ENCODE data around the gene ASPSCR1. TPM values are rescaled to one million over a fixed set of nuclear protein-coding genes. Genes with fewer than 3 reads are reported as not detected.

ASPSCR1 gene
- total RNA-seq, 1 donor from 2014 or later: 50.0 TPM

GRCh38 chr17:81961521-81962498 is 15.6 kb upstream of the ASPSCR1 start:
- ChIA-PET POLR2A (no interaction called here), CTCF (no interaction called here)
- Mint-ChIP-seq H3K27me3 (peaks cover 25% of the 10 kb centered on the region), H3K4me3 (no peak overlapping the region), H3K9me3 (no peaks in the 10 kb centered on the region), H3K36me3 (ENCODE audit: low read depth) (no peaks in the 10 kb centered on the region), H3K4me1 (peaks cover 10% of the 10 kb centered on the region), H3K27ac (no peak overlapping the region)
- TF ChIP-seq CTCF (IDR thresholded peaks at IDR 0.05): no peak
- no peak for ATAC-seq (ENCODE audit: low read depth)
- DNase-seq: no peak
- intact Hi-C loops (cut with micrococcal nuclease): loop anchor here (5.0 kb wide), 1 partner anchor 135 kb away; the partner anchor contains the start of gene FASN

DNA sequence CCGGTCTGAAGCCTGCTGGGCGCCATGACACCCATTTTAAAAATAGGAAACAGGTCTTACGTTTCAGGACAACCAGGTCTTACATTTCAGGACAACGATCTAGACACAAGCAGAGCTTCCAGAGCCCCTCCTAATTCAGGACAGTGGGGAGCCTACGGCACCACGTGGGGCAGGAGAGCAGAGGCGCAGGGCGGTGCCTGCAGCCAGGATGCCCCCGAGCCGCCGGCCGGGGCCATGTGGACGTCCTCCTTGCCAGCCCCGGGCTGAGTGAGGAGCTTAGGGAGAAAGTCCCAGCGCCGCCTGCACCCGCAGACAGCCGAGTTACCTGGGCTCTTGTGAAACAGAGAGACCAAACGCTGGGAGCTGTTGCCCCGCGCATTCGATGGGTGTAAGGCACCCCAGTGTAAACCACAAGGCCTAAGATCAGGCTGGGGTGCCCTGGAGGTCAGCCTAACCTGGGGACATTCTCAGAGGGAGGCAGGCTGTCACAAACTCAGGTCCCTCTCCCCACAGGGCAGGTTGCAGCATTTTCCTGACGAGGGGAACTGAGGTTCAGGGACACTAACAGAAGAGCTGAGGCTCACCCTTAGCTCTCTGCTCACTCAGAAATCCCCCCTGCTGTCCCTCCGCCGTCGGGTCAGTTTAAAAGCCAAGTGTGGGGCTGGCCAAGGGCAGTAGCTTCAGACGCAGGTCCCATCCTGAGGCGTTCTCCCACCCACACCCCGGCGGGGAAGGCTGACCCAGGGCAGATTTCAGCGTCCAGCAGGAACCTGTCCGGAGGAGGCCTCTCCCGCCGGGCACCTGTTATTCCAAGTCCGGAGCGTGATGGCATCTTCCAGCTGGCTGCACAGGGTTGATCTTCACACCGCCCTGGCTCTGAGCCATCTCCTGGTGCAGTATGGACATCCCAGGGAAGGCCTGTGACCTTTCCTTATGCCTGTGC is 14.7 kb upstream of the ASPSCR1 start:
- Mint-ChIP-seq H3K4me3 (no peak overlapping the region), H3K4me1 (peaks cover 13% of the 10 kb centered on the region), H3K36me3 (ENCODE audit: low read depth) (no peaks in the 10 kb centered on the region), H3K9me3 (no peaks in the 10 kb centered on the region), H3K27me3 (peaks cover 20% of the 10 kb centered on the region), H3K27ac (no peak overlapping the region)
- no peak for DNase-seq
- intact Hi-C loops (cut with micrococcal nuclease): loop anchor here (5.0 kb wide), 1 partner anchor 135 kb away; the partner anchor contains the start of gene FASN
- CTCF ChIA-PET: no interaction called here
- no peak for ATAC-seq (ENCODE audit: low read depth)
- TF ChIP-seq CTCF (IDR thresholded peaks at IDR 0.05): no peak
- POLR2A ChIA-PET: no interaction called here

GRCh38 chr17:81964081-81964849 is 13.2 kb upstream of the ASPSCR1 start:
- intact Hi-C loops (cut with micrococcal nuclease): loop anchor here (5.0 kb wide), 1 partner anchor 133 kb away; the partner anchor contains the start of gene FASN
- H3K4me1 Mint-ChIP-seq: peaks cover 14% of the 10 kb centered on the region
- H3K36me3 Mint-ChIP-seq (ENCODE audit: low read depth): no peaks in the 10 kb centered on the region
- H3K4me3 Mint-ChIP-seq: no peak overlapping the region
- peaks cover 12% of the 10 kb centered on the region for H3K27me3 Mint-ChIP-seq
- POLR2A ChIA-PET: no interaction called here
- H3K27ac Mint-ChIP-seq: no peak overlapping the region
- ATAC-seq (ENCODE audit: low read depth) (no peak), DNase-seq (no peak)
- TF ChIP-seq CTCF (IDR thresholded peaks at IDR 0.05): no peak
- no peaks in the 10 kb centered on the region for H3K9me3 Mint-ChIP-seq
- CTCF ChIA-PET: no interaction called here

- CTCF ChIA-PET: interaction anchor here (1.0 to 1.2 kb wide), 3 partner anchors 10 to 71 kb away, joined by 3 to 4 read pairs (median 3); partner anchors contain the start of gene DCXR
- Mint-ChIP-seq H3K36me3 (ENCODE audit: low read depth) (no peaks in the 10 kb centered on the region), H3K9me3 (no peaks in the 10 kb centered on the region), H3K4me3 (no peak overlapping the region), H3K27me3 (peaks cover 12% of the 10 kb centered on the region), H3K4me1 (peaks cover 14% of the 10 kb centered on the region), H3K27ac (no peak overlapping the region)
- DNase-seq (no peak), ATAC-seq (ENCODE audit: low read depth) (peak; percentile 26)
- POLR2A ChIA-PET: interaction anchor here (3.3 kb wide), 1 partner anchor 11 kb away, joined by 20 read pairs; the partner anchor contains the start of gene ASPSCR1
- TF ChIP-seq CTCF (IDR thresholded peaks at IDR 0.05): no peak
- intact Hi-C loops (cut with micrococcal nuclease): no loop called here
These were observed 10.8 kb upstream of the ASPSCR1 start for GRCh38 chr17:81966343-81967243.

Data from activated B cell treated with CpG ODN at 0.5 μM for 24 hours (primary cell).